Measurements from ENCODE around the gene FKBP14.

Gene FKBP14

GRCh38 chr7:30032310-30033125 is 6.0 kb upstream of the FKBP14 start:
- DNase-seq (ENCODE audit: low read depth), result no peak

GRCh38 chr7:30029696-30030095 is 3.2 kb upstream of the FKBP14 start:
- no peak for DNase-seq (ENCODE audit: low read depth)

- no peak for DNase-seq (ENCODE audit: low read depth)
Observed at GRCh38 chr7:30028749-30029635, 2.5 kb upstream of the FKBP14 start.

GRCh38 chr7:30028216-30028748 is 1.8 kb upstream of the FKBP14 start, which contains the start of gene PLEKHA8:
Gene PLEKHA8, plus strand, starts transcription at chr7:30028412. Its CDS starts 351 bp downstream, at chr7:30028763.
- peak; percentile 65 for DNase-seq (ENCODE audit: low read depth)

- no peak for DNase-seq (ENCODE audit: low read depth)
Observed at GRCh38 chr7:30027740-30028215, 1.3 kb upstream of the FKBP14 start.

GRCh38 chr7:30027065-30027456 is 559 bp upstream of the FKBP14 start:
- DNase-seq (ENCODE audit: low read depth), result no peak

- DNase-seq (ENCODE audit: low read depth), result no peak
Observed at GRCh38 chr7:30023524-30023923, 3.0 kb downstream of the FKBP14 start.

GRCh38 chr7:30022991-30023390 is 3.5 kb downstream of the FKBP14 start:
- DNase-seq (ENCODE audit: low read depth), result no peak

- no peak for DNase-seq (ENCODE audit: low read depth)
Observed at GRCh38 chr7:30020535-30020934, 6.0 kb downstream of the FKBP14 start.

- DNase-seq (ENCODE audit: low read depth), result no peak
Observed at GRCh38 chr7:30019960-30020359, 6.5 kb downstream of the FKBP14 start.

- DNase-seq (ENCODE audit: low read depth), result no peak
Observed at GRCh38 chr7:30019387-30019786, 7.1 kb downstream of the FKBP14 start.

GRCh38 chr7:30018451-30018850 is 8.1 kb downstream of the FKBP14 start:
- no peak for DNase-seq (ENCODE audit: low read depth)

GRCh38 chr7:30012757-30013156 is 13.7 kb downstream of the FKBP14 start:
- DNase-seq (ENCODE audit: low read depth), result no peak

GRCh38 chr7:30010021-30010420 is 16.5 kb downstream of the FKBP14 start:
- DNase-seq (ENCODE audit: low read depth), result no peak

- no peak for DNase-seq (ENCODE audit: low read depth)
Observed at GRCh38 chr7:30005464-30005863, 21.0 kb downstream of the FKBP14 start.

- DNase-seq (ENCODE audit: low read depth), result no peak
Observed at GRCh38 chr7:30003098-30003497, 23.4 kb downstream of the FKBP14 start.

- no peak for DNase-seq (ENCODE audit: low read depth)
Observed at GRCh38 chr7:30001998-30002397, 24.5 kb downstream of the FKBP14 start.

GRCh38 chr7:29998489-29998888 is 28.0 kb downstream of the FKBP14 start:
- DNase-seq (ENCODE audit: low read depth), result no peak

- no peak for DNase-seq (ENCODE audit: low read depth)
Observed at GRCh38 chr7:29996321-29996720, 30.2 kb downstream of the FKBP14 start.

- no peak for DNase-seq (ENCODE audit: low read depth)
Observed at GRCh38 chr7:29995652-29996051, 30.9 kb downstream of the FKBP14 start.

GRCh38 chr7:29993140-29993539 is 33.4 kb downstream of the FKBP14 start:
- DNase-seq (ENCODE audit: low read depth), result no peak

- DNase-seq (ENCODE audit: low read depth), result no peak
Observed at GRCh38 chr7:29991937-29992336, 34.6 kb downstream of the FKBP14 start.

- no peak for DNase-seq (ENCODE audit: low read depth)
Observed at GRCh38 chr7:29990931-29991330, 35.6 kb downstream of the FKBP14 start.
